Activated naive CD4-positive, alpha-beta T cell treated with anti-CD3 and anti-CD28 coated beads, Interleukin-2, amount 10 ng/mL, durations not matched to agents 7 days and 5 days (primary cell): ENCODE measurements around the gene LFNG.

Source experiments
- CTCF ChIA-PET: fragments of 350-600 bp; sonication (Branson Sonifier 250); formaldehyde crosslinking; loops from one replicate; lab custom pipeline; 2021; ENCODE audit warnings: antibody characterized with exemption; lab: Charles Lee
- DNase-seq: peaks from one replicate; pipeline ENCODE4 v3.0.0-alpha.2; 2020
- H3K27ac Mint-ChIP-seq: one replicate; pipeline ENCODE4 v1.8.0; 2021; ENCODE audit warnings: mild to moderate bottlenecking, moderate library complexity, mixed read lengths
- H3K27me3 Mint-ChIP-seq: one replicate; pipeline ENCODE4 v1.8.0; 2021; ENCODE audit warnings: mild to moderate bottlenecking, mixed read lengths
- H3K36me3 Mint-ChIP-seq: one replicate; pipeline ENCODE4 v1.8.0; 2021; ENCODE audit warnings: mixed read lengths
- H3K4me1 Mint-ChIP-seq: one replicate; pipeline ENCODE4 v1.8.0; 2021; ENCODE audit warnings: mixed read lengths
- H3K4me3 Mint-ChIP-seq: one replicate; pipeline ENCODE4 v1.8.0; 2021; ENCODE audit warnings: mild to moderate bottlenecking, moderate library complexity, mixed read lengths
- H3K9me3 Mint-ChIP-seq: one replicate; pipeline ENCODE4 v1.8.0; 2021; ENCODE audit warnings: mixed read lengths

The LFNG gene

GRCh38 chr7:2478399-2478785 lies 41.2 kb upstream of the LFNG start:
- Mint-ChIP-seq H3K4me1 (peaks cover 10% of the 10 kb centered on the region), H3K4me3 (no peak overlapping the region), H3K36me3 (peaks cover 4% of the 10 kb centered on the region), H3K27ac (no peak overlapping the region), H3K27me3 (peaks cover 46% of the 10 kb centered on the region), H3K9me3 (peaks cover 6% of the 10 kb centered on the region)
- DNase-seq, result no peak
- CTCF ChIA-PET, result interaction anchor here (1.2 to 3.1 kb wide), 3 partner anchors 9 to 231 kb away, joined by 3 to 10 read pairs (median 9); no protein-coding TSS in a partner anchor

- CTCF ChIA-PET, result interaction anchor here (1.2 to 3.1 kb wide), 3 partner anchors 10 to 231 kb away, joined by 3 to 10 read pairs (median 9); no protein-coding TSS in a partner anchor
- Mint-ChIP-seq H3K27me3 (peaks cover 46% of the 10 kb centered on the region), H3K4me3 (no peak overlapping the region), H3K4me1 (peaks cover 10% of the 10 kb centered on the region), H3K9me3 (peaks cover 6% of the 10 kb centered on the region), H3K36me3 (peaks cover 4% of the 10 kb centered on the region), H3K27ac (no peak overlapping the region)
- DNase-seq, result no peak
Measured at GRCh38 chr7:2478800-2479199, 40.8 kb upstream of the LFNG start.

GRCh38 chr7:2479276-2480069 lies 40.1 kb upstream of the LFNG start:
- H3K9me3 Mint-ChIP-seq, result peaks cover 6% of the 10 kb centered on the region
- no peak overlapping the region for H3K4me3 Mint-ChIP-seq
- CTCF ChIA-PET, result interaction anchor here (2.2 to 3.1 kb wide), 2 partner anchors 11 to 230 kb away, joined by 9 to 10 read pairs; no protein-coding TSS in a partner anchor
- no peak for DNase-seq
- H3K27ac Mint-ChIP-seq, result no peak overlapping the region
- peaks cover 4% of the 10 kb centered on the region for H3K36me3 Mint-ChIP-seq
- H3K4me1 Mint-ChIP-seq, result peaks cover 10% of the 10 kb centered on the region
- H3K27me3 Mint-ChIP-seq, result peaks cover 50% of the 10 kb centered on the region

GRCh38 chr7:2480070-2480408 lies 39.5 kb upstream of the LFNG start:
- CTCF ChIA-PET, result interaction anchor here (1.0 to 3.1 kb wide), 3 partner anchors 11 to 230 kb away, joined by 3 to 10 read pairs (median 9); no protein-coding TSS in a partner anchor

GRCh38 chr7:2481195-2481594 lies 38.4 kb upstream of the LFNG start:
- Mint-ChIP-seq H3K4me3 (no peak overlapping the region), H3K9me3 (peaks cover 6% of the 10 kb centered on the region), H3K27me3 (peaks cover 57% of the 10 kb centered on the region), H3K27ac (no peak overlapping the region), H3K4me1 (peaks cover 10% of the 10 kb centered on the region), H3K36me3 (peaks cover 4% of the 10 kb centered on the region)
- no peak for DNase-seq
- CTCF ChIA-PET, result no interaction called here

More at GRCh38 chr7:2480070-2480408, 39.5 kb upstream of the LFNG start:
- H3K27me3 Mint-ChIP-seq, result peaks cover 56% of the 10 kb centered on the region
- no peak overlapping the region for H3K4me3 Mint-ChIP-seq
- H3K9me3 Mint-ChIP-seq, result peaks cover 6% of the 10 kb centered on the region
- peaks cover 10% of the 10 kb centered on the region for H3K4me1 Mint-ChIP-seq
- H3K27ac Mint-ChIP-seq, result no peak overlapping the region
- DNase-seq, result no peak
- peaks cover 4% of the 10 kb centered on the region for H3K36me3 Mint-ChIP-seq

GRCh38 chr7:2482725-2483451 lies 36.7 kb upstream of the LFNG start:
- H3K4me3 Mint-ChIP-seq, result no peak overlapping the region
- peaks cover 4% of the 10 kb centered on the region for H3K36me3 Mint-ChIP-seq
- peaks cover 5% of the 10 kb centered on the region for H3K4me1 Mint-ChIP-seq
- CTCF ChIA-PET, result interaction anchor here (0.8 to 1.3 kb wide), 4 partner anchors 16 to 227 kb away, joined by 3 to 4 read pairs (median 3); no protein-coding TSS in a partner anchor
- no peak overlapping the region for H3K27ac Mint-ChIP-seq
- H3K9me3 Mint-ChIP-seq, result peaks cover 6% of the 10 kb centered on the region
- H3K27me3 Mint-ChIP-seq, result peaks cover 46% of the 10 kb centered on the region
- DNase-seq, result no peak

- Mint-ChIP-seq H3K9me3 (peaks cover 6% of the 10 kb centered on the region), H3K27me3 (peaks cover 51% of the 10 kb centered on the region), H3K4me3 (no peak overlapping the region), H3K4me1 (peaks cover under 1% of the 10 kb centered on the region), H3K27ac (no peak overlapping the region), H3K36me3 (peaks cover 4% of the 10 kb centered on the region)
- no peak for DNase-seq
- CTCF ChIA-PET, result interaction anchor here (0.8 to 1.3 kb wide), 4 partner anchors 15 to 227 kb away, joined by 3 to 4 read pairs (median 3); no protein-coding TSS in a partner anchor
Measured at GRCh38 chr7:2483494-2483893, 36.1 kb upstream of the LFNG start.

- CTCF ChIA-PET, result no interaction called here
- Mint-ChIP-seq H3K4me3 (no peak overlapping the region), H3K9me3 (peaks cover 6% of the 10 kb centered on the region), H3K4me1 (no peaks in the 10 kb centered on the region), H3K36me3 (peaks cover 4% of the 10 kb centered on the region), H3K27me3 (peaks cover 54% of the 10 kb centered on the region), H3K27ac (no peak overlapping the region)
- DNase-seq, result no peak
Measured at GRCh38 chr7:2484868-2485267, 34.7 kb upstream of the LFNG start.

- no peak for DNase-seq
- no peak overlapping the region for H3K4me3 Mint-ChIP-seq
- no peak overlapping the region for H3K27ac Mint-ChIP-seq
- CTCF ChIA-PET, result interaction anchor here (0.7 to 1.6 kb wide), 3 partner anchors 15 to 377 kb away, joined by 3 read pairs; no protein-coding TSS in a partner anchor
- H3K4me1 Mint-ChIP-seq, result no peaks in the 10 kb centered on the region
- H3K27me3 Mint-ChIP-seq, result peaks cover 61% of the 10 kb centered on the region
- peaks cover 4% of the 10 kb centered on the region for H3K36me3 Mint-ChIP-seq
- peaks cover 8% of the 10 kb centered on the region for H3K9me3 Mint-ChIP-seq
Measured at GRCh38 chr7:2487586-2488271, 31.8 kb upstream of the LFNG start.

GRCh38 chr7:2488272-2488645 lies 31.3 kb upstream of the LFNG start:
- peaks cover 3% of the 10 kb centered on the region for H3K9me3 Mint-ChIP-seq
- DNase-seq, result no peak
- H3K4me3 Mint-ChIP-seq, result no peak overlapping the region
- peaks cover 61% of the 10 kb centered on the region for H3K27me3 Mint-ChIP-seq
- no peaks in the 10 kb centered on the region for H3K4me1 Mint-ChIP-seq
- no peaks in the 10 kb centered on the region for H3K36me3 Mint-ChIP-seq
- no peak overlapping the region for H3K27ac Mint-ChIP-seq
- CTCF ChIA-PET, result interaction anchor here (1.1 to 1.6 kb wide), 2 partner anchors 19 to 376 kb away, joined by 3 read pairs; no protein-coding TSS in a partner anchor

- Mint-ChIP-seq H3K4me3 (no peak overlapping the region), H3K27me3 (peaks cover 65% of the 10 kb centered on the region), H3K9me3 (peaks cover 3% of the 10 kb centered on the region), H3K36me3 (no peaks in the 10 kb centered on the region), H3K4me1 (no peaks in the 10 kb centered on the region), H3K27ac (no peak overlapping the region)
- CTCF ChIA-PET, result interaction anchor here (1.6 kb wide), 1 partner anchor 19 kb away, joined by 3 read pairs; no protein-coding TSS in a partner anchor
- no peak for DNase-seq
Measured at GRCh38 chr7:2488681-2489080, 30.9 kb upstream of the LFNG start.

- Mint-ChIP-seq H3K4me3 (no peak overlapping the region), H3K27me3 (peaks cover 63% of the 10 kb centered on the region), H3K9me3 (peaks cover 3% of the 10 kb centered on the region), H3K27ac (no peak overlapping the region), H3K4me1 (no peaks in the 10 kb centered on the region), H3K36me3 (no peaks in the 10 kb centered on the region)
- DNase-seq, result no peak
- CTCF ChIA-PET, result no interaction called here
Measured at GRCh38 chr7:2490181-2490651, 29.4 kb upstream of the LFNG start.

GRCh38 chr7:2492038-2492437 lies 27.5 kb upstream of the LFNG start:
- Mint-ChIP-seq H3K36me3 (no peaks in the 10 kb centered on the region), H3K9me3 (peaks cover 3% of the 10 kb centered on the region), H3K27ac (no peak overlapping the region), H3K4me3 (no peak overlapping the region), H3K27me3 (peaks cover 78% of the 10 kb centered on the region), H3K4me1 (no peaks in the 10 kb centered on the region)
- no peak for DNase-seq
- CTCF ChIA-PET, result interaction anchor here (0.8 kb wide), 1 partner anchor 23 kb away, joined by 3 read pairs; no protein-coding TSS in a partner anchor
